NK-92 (cell line): ENCODE data around the gene LRRC1.

ENCODE experiments used
- DNase-seq: peaks from one replicate; lab custom pipeline; 2025; ENCODE audit not compliant: unreplicated experiment; lab: John Stamatoyannopoulos, UW

The LRRC1 gene

GRCh38 chr6:53813801-53814200 is 19.0 kb downstream of the LRRC1 start:
- DNase-seq: no peak

DNA sequence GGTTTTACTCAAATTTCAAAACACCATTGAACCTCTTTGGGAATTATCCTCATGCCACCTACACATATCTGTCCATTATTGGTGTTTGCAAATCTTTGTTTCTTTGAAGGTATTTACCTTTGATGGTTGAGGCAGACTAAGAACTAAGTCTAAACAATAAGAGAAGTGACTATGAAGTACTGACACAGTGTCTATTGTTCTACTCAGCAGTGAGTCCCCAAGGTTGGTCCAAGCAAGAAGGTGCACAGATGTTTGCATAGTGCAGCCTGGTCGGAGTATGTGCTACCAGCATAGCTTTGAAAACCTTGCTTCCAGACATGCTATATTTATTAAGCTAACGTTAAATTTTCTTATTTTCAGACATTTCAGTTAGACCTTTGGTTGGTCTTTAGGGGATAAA is 19.5 kb downstream of the LRRC1 start:
- no peak for DNase-seq

- no peak for DNase-seq
Measured at GRCh38 chr6:53815381-53816119, 20.7 kb downstream of the LRRC1 start.

DNA sequence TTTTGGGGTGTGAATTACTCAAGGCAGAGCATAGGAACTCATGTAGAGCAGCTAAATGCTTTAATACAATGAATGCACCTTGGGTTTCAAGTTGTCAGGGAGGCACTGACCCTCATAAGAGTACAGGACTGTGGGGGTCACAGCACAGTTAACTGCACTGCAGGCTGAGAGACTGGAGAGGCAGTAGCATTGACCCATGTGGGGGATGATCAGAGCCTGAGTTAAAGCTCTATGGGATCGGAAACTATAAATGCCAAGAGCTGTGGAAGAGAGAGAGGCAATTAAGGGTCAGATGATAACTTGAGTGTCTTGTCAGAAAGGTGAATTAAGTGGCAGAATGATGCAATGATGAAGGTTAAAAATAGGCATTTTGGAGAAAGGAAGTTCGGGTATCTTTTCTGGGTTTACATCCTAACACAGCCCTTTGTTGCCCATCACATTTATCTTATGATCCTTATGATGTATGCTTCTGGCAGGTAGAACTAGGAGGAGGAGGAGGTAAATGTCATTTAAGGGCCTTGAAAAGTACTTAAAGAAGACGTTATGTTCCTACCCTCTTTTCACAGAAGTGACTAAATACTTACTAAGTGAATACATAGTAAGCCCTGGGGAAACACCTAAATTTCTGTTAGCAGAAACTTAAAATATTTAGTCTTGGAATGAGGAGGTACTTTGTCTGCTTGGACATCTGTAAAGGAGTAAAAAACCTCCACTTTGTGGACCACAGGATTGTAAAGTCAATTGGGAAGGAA is 24.2 kb downstream of the LRRC1 start:
- no peak for DNase-seq

DNA sequence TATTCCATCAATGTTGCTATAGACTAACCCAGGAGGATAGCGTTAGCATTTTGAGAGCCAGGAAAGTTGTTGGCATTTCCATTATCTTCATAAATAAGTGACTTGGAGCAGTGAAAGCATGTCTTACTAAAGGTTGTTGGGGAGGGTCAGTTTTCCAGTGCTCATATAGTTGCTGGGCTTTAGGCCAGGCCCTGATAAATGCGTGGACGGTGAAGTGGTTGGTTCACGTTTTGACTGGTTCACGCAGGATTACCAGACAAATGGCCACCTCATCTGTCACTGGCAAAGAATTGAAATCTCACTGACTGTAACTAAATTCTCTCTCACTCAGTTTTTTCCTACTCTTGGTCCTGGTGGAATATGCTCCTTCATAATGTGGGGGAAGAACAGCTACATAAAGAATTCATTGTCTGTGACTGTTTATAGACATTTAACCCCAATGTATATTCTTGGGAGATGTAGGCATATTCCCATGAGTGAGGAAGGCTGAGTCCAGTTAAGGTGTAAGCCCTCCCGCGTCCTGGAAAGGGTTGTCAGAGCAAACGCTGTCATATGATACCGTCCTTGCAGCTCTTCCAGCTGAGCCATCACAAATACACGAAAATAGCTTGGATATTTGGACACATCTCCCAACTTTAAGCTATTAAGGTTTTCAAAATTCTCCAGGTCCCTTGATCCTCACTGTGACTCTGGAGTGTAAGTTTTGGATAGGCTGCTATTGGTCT is 27.8 kb downstream of the LRRC1 start:
- no peak for DNase-seq

- no peak for DNase-seq
Measured at GRCh38 chr6:53824714-53825113, 29.9 kb downstream of the LRRC1 start.

DNA sequence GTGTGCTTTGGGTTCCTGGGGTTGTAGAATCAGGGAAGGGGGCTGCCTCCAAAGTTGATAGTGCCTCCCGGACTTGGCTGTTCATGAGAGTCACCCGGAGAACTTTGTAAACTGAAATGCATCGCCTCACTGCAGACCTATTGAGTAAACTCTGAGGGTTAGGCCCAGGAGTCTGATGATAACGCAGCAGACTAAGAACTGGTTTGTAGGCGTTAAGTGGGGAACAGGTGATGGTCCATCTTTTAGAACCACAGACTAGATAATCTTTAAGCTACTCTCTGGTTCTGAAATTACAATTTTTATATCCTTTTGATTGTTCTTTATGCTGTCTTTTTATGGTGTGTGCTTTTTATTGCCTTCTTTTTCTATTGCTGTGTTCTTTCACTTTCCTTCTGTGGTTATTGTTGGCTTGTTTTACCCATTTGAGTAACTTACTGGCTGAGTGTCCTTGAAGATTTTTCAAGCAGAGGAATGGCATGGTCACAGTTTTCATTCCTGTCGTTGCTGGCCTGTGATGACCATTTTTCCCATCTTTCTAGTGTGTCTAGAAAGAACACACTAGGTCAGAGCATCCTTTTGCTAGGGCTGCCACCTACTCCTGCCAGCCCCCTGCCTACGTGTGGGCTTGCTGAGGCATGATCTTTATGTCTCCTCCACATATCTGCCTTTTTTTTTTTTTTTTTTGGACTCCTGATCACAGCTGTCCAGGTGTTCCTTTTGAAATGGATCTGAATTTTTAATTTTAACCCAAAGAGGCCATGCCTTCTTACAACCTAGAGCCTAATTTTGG is 30.9 kb downstream of the LRRC1 start:
- no peak for DNase-seq

GRCh38 chr6:53827531-53827930 is 32.7 kb downstream of the LRRC1 start:
- DNase-seq: no peak

DNA sequence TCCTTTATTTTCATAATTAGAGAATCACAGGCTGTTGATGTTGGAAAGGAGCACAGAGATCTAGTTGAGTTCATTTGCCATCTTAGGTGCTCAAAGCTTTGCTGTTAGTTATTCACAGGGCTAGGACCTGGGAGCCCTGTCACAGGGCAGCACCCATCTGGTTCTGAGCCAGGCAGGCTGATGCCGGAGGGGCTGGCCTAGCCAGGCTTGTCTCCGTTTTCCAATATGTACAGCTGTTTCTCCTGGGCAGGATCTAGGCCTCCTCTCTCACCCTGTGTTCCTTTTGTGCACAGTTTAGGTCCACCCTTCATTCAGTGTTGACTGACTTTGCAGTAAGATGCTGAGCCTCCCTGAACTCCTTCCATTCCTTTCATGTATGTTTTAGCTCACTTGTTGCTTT is 33.4 kb downstream of the LRRC1 start:
- DNase-seq: no peak

DNA sequence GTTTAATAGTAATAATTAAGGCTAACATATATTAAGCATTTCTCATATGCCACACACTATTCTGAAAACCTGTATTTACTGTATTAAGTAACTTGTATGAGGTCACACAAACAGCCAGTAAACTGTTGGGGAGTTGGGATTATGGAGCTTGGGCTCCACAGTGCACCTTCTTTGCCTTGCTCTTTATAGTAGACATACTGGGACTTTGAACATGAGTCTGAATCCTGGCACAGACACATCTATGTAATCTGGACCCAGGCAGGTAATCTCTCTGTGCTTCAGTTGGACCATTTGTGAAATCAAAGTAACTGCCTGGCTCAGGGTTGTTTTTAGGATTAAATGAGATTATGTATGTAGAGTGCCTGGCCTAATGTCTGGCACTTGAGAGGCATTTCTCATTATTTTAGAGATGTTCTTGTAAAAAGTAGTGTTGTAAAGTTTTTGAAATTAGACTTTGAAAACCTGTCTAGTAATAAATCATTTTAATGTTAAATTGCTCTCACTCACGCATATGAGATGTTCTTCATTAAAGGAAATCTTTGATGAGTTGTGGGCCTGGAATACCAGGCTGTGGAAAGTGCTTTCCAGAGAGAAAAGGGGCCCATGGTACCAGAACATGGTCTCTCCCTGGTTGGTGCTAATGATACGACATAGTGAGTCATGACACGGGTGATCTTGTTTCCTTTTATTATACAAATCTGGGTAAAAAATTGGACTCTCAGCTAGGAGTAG is 34.3 kb downstream of the LRRC1 start:
- no peak for DNase-seq

DNA sequence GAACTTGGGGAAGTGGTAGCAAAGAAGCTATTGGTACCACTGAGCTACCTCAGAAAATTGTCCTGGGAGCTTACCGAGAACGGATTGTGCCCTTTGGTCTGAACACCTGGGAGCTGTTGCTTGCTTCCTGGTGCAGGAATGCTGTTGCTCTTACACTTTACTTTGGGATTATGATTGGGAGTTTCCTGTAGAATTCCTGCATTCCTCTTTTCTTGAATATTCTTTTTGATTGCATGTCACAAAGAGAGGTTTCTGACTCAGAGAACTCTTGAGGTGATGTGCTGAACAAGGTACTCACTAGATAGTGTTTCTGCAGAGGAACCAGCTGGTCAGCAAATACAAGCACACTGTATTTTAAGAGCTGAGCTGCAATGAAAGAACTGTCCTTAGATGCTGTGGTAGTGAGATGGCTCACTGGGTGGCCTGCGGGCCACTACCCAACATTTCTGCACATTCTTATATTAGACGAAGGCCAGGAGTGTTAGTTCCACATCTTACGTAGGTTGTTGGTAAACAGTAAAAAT is 35.0 kb downstream of the LRRC1 start:
- no peak for DNase-seq

DNA sequence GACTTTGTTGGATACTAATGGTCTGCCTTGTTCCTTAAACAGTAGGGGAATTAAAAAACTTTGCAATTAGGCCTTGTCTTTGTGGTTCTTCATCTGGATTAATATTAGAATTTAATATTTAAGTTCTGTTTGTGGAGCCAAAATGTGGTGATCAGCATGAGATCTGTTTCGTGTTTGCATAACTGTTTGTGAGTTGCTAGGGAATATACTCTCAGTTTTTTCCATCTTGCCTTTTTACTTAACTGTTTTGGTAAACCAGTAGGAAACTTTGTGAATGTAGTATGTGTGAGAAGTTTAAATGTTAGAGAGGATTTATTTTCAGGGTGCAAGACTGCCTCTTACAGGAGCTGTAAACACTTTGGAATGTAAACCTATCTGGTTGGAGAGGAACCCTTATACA is 35.6 kb downstream of the LRRC1 start:
- no peak for DNase-seq

- DNase-seq: no peak
Measured at GRCh38 chr6:53831081-53831869, 36.5 kb downstream of the LRRC1 start.

DNA sequence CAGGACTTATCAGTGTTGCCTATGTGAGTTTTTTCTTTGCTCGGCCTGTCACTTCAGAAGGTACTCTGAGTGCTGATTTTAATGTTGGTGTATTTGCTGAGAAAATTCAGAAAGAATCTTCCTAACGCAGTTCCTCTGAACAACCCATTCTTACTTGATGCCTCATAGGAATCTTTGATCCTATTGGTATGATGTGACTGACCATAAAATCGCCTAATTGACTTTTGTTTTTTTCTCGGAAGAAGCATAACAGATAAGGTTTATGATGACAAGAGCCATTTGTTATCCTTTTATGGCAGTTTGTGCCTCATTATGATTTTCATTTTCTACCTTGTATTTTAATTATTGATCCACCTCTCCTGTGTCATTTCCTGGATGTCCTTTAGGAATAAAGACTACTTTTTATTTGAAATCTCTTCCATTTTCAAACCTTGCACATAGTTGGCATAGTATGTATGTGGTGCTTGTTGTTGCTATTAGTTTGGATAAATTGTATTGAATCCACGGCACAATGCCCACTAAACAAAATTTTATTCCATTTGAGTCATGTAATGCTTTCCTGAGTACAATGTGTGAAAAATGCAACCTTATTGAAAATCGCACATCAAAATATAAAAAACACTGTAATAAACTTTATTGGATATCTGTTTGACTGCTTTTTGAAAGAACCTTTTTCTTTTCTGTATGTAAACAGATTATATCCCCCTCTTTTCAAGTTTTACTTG is 37.3 kb downstream of the LRRC1 start:
- DNase-seq: no peak

DNA sequence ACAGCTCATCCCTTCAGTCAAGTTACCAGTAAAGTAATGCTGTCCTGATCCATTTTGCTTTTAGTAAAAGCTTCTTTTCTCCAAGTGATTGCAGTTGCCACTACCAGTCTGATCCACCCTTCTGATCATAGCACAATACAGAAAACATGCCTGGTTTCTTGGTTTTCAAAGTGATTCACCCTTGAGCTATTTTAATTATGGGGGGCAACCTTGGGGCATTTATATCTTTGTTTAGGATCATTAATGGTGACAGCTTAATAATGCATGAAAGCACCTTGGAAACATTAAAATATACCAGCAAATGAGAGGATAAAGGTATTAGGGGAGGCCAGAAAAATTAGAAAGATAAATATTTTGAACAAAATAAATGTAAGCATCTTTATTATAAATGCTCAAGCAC is 38.4 kb downstream of the LRRC1 start:
- no peak for DNase-seq

DNA sequence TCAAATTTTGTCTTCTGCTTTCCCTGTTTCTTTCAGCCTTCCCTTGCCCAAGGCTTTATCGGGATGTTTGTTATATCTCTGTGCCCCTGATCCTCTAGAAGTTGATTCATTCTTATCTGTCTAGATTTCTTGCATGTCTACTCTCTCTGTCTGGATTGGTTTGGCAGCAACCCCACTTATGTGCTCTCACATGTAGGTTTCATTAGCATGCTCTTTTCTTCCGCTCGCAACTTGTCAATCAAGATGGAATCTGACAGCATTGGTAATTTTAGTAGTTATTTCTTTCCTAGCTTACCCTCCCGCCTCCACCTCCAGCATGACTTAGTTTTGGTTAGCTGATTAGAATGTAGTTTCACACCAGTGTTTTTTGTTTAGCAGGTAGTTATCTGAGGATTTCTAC is 39.3 kb downstream of the LRRC1 start:
- DNase-seq: no peak

GRCh38 chr6:53837865-53838769 is 43.3 kb downstream of the LRRC1 start:
- DNase-seq: no peak

- no peak for DNase-seq
Measured at GRCh38 chr6:53840027-53840426, 45.2 kb downstream of the LRRC1 start.
